Endothelial cell of umbilical vein (primary cell): ENCODE results near the gene WFIKKN2. TPM values are rescaled to one million over a fixed set of nuclear protein-coding genes. Genes with fewer than 3 reads are reported as not detected.

Experiments used
- BruUV-seq: library from RNA; stranded (reverse); fragments of 400-500 nt; replicated peaks from 2 replicates; lab custom pipeline; 2021; lab: Mats Ljungman, UMichigan
- CTCF ChIA-PET: fragments of 300-600, 350-600 bp; sonication (Branson Sonifier 250); formaldehyde crosslinking; loops from one replicate; lab custom pipeline; 2021; ENCODE audit warnings: antibody characterized with exemption, inconsistent platforms; lab: Charles Lee
- POLR2A ChIA-PET: fragments of 300-600, 350-600 bp; sonication (Branson Sonifier 250); formaldehyde crosslinking; loops from one replicate; lab custom pipeline; 2021; ENCODE audit warnings: antibody characterized with exemption, inconsistent platforms; lab: Charles Lee
- DNase-seq: peaks from one replicate; pipeline ENCODE4 v3.0.0-alpha.2; 2011; ENCODE audit warnings: low read depth, low spot score
- FAIRE-seq: peaks from 2 replicates; lab custom pipeline; 2011; peaks lifted over from hg19 to GRCh38; lab: Jason Lieb, UNC
- H2AFZ ChIP-seq: 2 replicates; pipeline ENCODE4 v1.6.0; 2012; ENCODE audit warnings: low read depth, low read length, control low read depth, inconsistent platforms
- H3K27ac ChIP-seq: 2 replicates; pipeline ENCODE4 v1.5.1; 2011; ENCODE audit warnings: low read depth, mild to moderate bottlenecking, control low read depth, low read length, moderate library complexity; ENCODE audit not compliant: insufficient read depth
- H3K27me3 ChIP-seq, 2 experiments: 2 replicates each; pipeline versions ENCODE4 v1.6.0 to v1.6.1; 2011; ENCODE audit warnings: low read length in 2 of 2, mixed read lengths in 1 of 2; ENCODE audit not compliant: control insufficient read depth in 2 of 2, insufficient read depth in 2 of 2
- H3K36me3 ChIP-seq, 2 experiments: 2 replicates in 1 of 2; 3 replicates in 1 of 2; pipeline ENCODE4 v1.5.1; 2011; ENCODE audit warnings: low read length in 2 of 2, mild to moderate bottlenecking in 1 of 2, moderate library complexity in 1 of 2; ENCODE audit not compliant: control insufficient read depth in 2 of 2, insufficient read depth in 2 of 2; ENCODE audit errors: extremely low read depth in 1 of 2
- H3K4me1 ChIP-seq: 3 replicates; pipeline ENCODE4 v1.5.1; 2011; ENCODE audit warnings: mild to moderate bottlenecking, low read length; ENCODE audit not compliant: control insufficient read depth, insufficient read depth; ENCODE audit errors: extremely low read depth
- H3K4me2 ChIP-seq: 2 replicates; pipeline ENCODE4 v1.6.1; 2011; ENCODE audit warnings: low read length, control low read depth, mixed read lengths; ENCODE audit not compliant: insufficient read depth
- H3K4me3 ChIP-seq, 3 experiments: fragments of 200-600 bp in 1 of 3; sonication (generic), shearing (Covaris generic) in 1 of 3; replicated peaks in 1 of 3; 2 replicates each; pipeline ENCODE4 v1.5.1; 2011 to 2016; ENCODE audit warnings: control low read depth in 3 of 3, low read length in 3 of 3, mild to moderate bottlenecking in 2 of 3, inconsistent platforms in 1 of 3, low read depth in 1 of 3, moderate library complexity in 1 of 3; ENCODE audit not compliant: insufficient read depth in 1 of 3
- H3K79me2 ChIP-seq: 2 replicates; pipeline ENCODE4 v1.6.0; 2012; ENCODE audit warnings: low read length, inconsistent platforms; ENCODE audit not compliant: control insufficient read depth, insufficient read depth
- H3K9ac ChIP-seq: replicated peaks from 2 replicates; pipeline ENCODE3; 2011; ENCODE audit warnings: low read length, control low read depth; ENCODE audit not compliant: insufficient read depth; ENCODE audit errors: extremely low read depth
- H3K9me1 ChIP-seq: replicated peaks from 3 replicates; pipeline ENCODE4 v1.6.0; 2011; ENCODE audit warnings: mild to moderate bottlenecking, low read length; ENCODE audit not compliant: control insufficient read depth, insufficient read depth; ENCODE audit errors: extremely low read depth
- H3K9me3 ChIP-seq: replicated peaks from 2 replicates; pipeline ENCODE4 v1.5.1; 2012; ENCODE audit warnings: low read length, inconsistent platforms; ENCODE audit not compliant: control insufficient read depth, insufficient read depth
- H4K20me1 ChIP-seq: replicated peaks from 2 replicates; pipeline ENCODE3; 2011; ENCODE audit warnings: mild to moderate bottlenecking, low read length; ENCODE audit not compliant: control insufficient read depth, insufficient read depth; ENCODE audit errors: extremely low read depth
- CTCF ChIP-seq, 2 donors: IDR thresholded peaks; 1 replicate in 1 of 2; 2 replicates in 1 of 2; pipeline ENCODE4 v1.5.1; 2011; ENCODE audit warnings: low read length in 2 of 2, mild to moderate bottlenecking in 2 of 2, moderate library complexity in 2 of 2, control low read depth in 1 of 2, inconsistent platforms in 1 of 2, low read depth in 1 of 2; ENCODE audit not compliant: insufficient read depth in 1 of 2; ENCODE audit errors: extremely low read depth in 1 of 2
- EZH2 ChIP-seq: IDR thresholded peaks from 2 replicates; pipeline ENCODE4 v1.6.1; 2012; ENCODE audit warnings: borderline replicate concordance, low read depth, mild to moderate bottlenecking, moderate library complexity, low read length, inconsistent platforms; ENCODE audit not compliant: severe bottlenecking
- FOS ChIP-seq: IDR thresholded peaks from 2 replicates; pipeline ENCODE4 v1.6.1; 2011; ENCODE audit warnings: mild to moderate bottlenecking, low read length, moderate library complexity, borderline replicate concordance; ENCODE audit not compliant: insufficient read depth
- GATA2 ChIP-seq: IDR thresholded peaks from 2 replicates; pipeline ENCODE4 v1.7.0; 2011; ENCODE audit warnings: low read depth, mild to moderate bottlenecking, moderate library complexity, mixed read lengths, low read length; ENCODE audit not compliant: insufficient read length, insufficient read depth
- JUN ChIP-seq: IDR thresholded peaks from 2 replicates; pipeline ENCODE4 v1.6.1; 2011; ENCODE audit warnings: borderline replicate concordance, low read depth; ENCODE audit not compliant: insufficient read length, insufficient read depth
- MAX ChIP-seq: IDR thresholded peaks from 2 replicates; pipeline ENCODE4 v1.6.1; 2011; ENCODE audit not compliant: insufficient read depth, insufficient read length
- MYC ChIP-seq: IDR thresholded peaks from one replicate; pipeline ENCODE4 v1.6.1; 2011; ENCODE audit warnings: mild to moderate bottlenecking, low read depth, low read length
- POLR2A ChIP-seq: IDR thresholded peaks from 2 replicates; pipeline ENCODE4 v1.6.1; 2012; ENCODE audit warnings: low read depth, mild to moderate bottlenecking, control low read depth, low read length
- POLR2AphosphoS5 ChIP-seq: IDR thresholded peaks from 2 replicates; pipeline ENCODE4 v1.6.1; 2012; ENCODE audit warnings: low read depth, mild to moderate bottlenecking, control low read depth, low read length, moderate library complexity; ENCODE audit not compliant: insufficient read depth
- dilution Hi-C: fragments of 300-500 bp; cut with MboI; formaldehyde crosslinking; loops from one replicate; pipeline ENCODE4 v1.15.0; 2019; ENCODE audit warnings: low sequenced_read_pairs; ENCODE audit not compliant: extremely low pct_ligation_motif_present
- intact Hi-C: fragments of 100-400 bp; cut with micrococcal nuclease; formaldehyde crosslinking; loops from one replicate; pipeline ENCODE4 v1.10.0; 2022
- polyA plus RNA-seq, 4 experiments: library from polyadenylated mRNA; depleted of rRNA in 3 of 4; stranded (reverse) in 3 of 4; unstranded in 1 of 4; fragments of >200 nt; gene quantifications; 2 replicates each; pipeline versions ENCODE4 v1.2.1 to v1.2.3, GENCODE V29; 2011 to 2012; ENCODE audit warnings: missing spikeins in 1 of 4
- total RNA-seq: library from RNA; stranded (reverse); gene quantifications from 2 replicates; pipeline ENCODE4 v1.2.3, GENCODE V29; 2021

WFIKKN2 gene
- total and polyA plus RNA-seq, 2 donors (not counting 3 experiments of a cell fraction or from before 2014, with no cell fraction given) = 0.03 TPM; not detected in 1

- POLR2A ChIA-PET = no interaction called here
Observed at GRCh38 chr17:50817838-50818237, 17.5 kb upstream of the WFIKKN2 start.

More at GRCh38 chr17:50817838-50818237, 17.5 kb upstream of the WFIKKN2 start:
- FAIRE-seq (peak; percentile 69), DNase-seq (no peak)
- Histone ChIP-seq H3K27ac (no peak overlapping the region), H3K27me3 (peaks cover 1 to 5% of the 10 kb centered on the region in 2 experiments), H3K36me3 (no peaks in the 10 kb centered on the region), H3K4me3 (no peak overlapping the region), H3K9me3 (no peaks in the 10 kb centered on the region), H2AFZ (no peak overlapping the region), H3K4me1 (no peaks in the 10 kb centered on the region), H3K9me1 (no peaks in the 10 kb centered on the region), H4K20me1 (no peaks in the 10 kb centered on the region), H3K9ac (no peak overlapping the region), H3K4me2 (no peak overlapping the region), H3K79me2 (no peaks in the 10 kb centered on the region)
- dilution Hi-C loops = no loop called here
- no TSS peak for BruUV-seq
- CTCF ChIA-PET = interaction anchor here (0.7 to 3.5 kb wide), 12 partner anchors 9 to 139 kb away, joined by 3 to 10 read pairs (median 4); no protein-coding TSS in a partner anchor
- no peak for TF ChIP-seq MAX
- TF ChIP-seq POLR2AphosphoS5 = no peak
- no peak for TF ChIP-seq JUN
- TF ChIP-seq GATA2 = no peak
- TF ChIP-seq MYC = no peak
- no peak for TF ChIP-seq EZH2
- TF ChIP-seq POLR2A = no peak
- TF ChIP-seq CTCF (IDR thresholded peaks at IDR 0.05; ENCODE audit: extremely low read depth in 1 of 2, insufficient read depth in 1 of 2, low read depth in 1 of 2, low read length in 2 of 2) = no peak
- TF ChIP-seq FOS = no peak
- intact Hi-C loops = loop anchor here (1.0 kb wide), 2 partner anchors 24 to 132 kb away; no protein-coding TSS in a partner anchor
